ENCODE measurements around the gene NMT1.
"Not testable (repeated sequence)": the region's sequence is repeated elsewhere in the genome, so short reads cannot be mapped to it uniquely, and the experiment has no call there.

Gene NMT1

GRCh38 chr17:45038728-45039634, 22.1 kb upstream of the NMT1 start:
- no peak for DNase-seq

GRCh38 chr17:45040459-45040858, 20.7 kb upstream of the NMT1 start:
- no peak for DNase-seq

- no peak for DNase-seq
Observed at GRCh38 chr17:45042346-45043120, 18.6 kb upstream of the NMT1 start.

GRCh38 chr17:45043813-45044540, 17.1 kb upstream of the NMT1 start:
- no peak for DNase-seq

- no peak for DNase-seq
Observed at GRCh38 chr17:45046537-45047125, 14.5 kb upstream of the NMT1 start.

- DNase-seq, result no peak
Observed at GRCh38 chr17:45048795-45049563, 12.1 kb upstream of the NMT1 start.

- DNase-seq, result no peak
Observed at GRCh38 chr17:45050481-45051059, 10.5 kb upstream of the NMT1 start.

GRCh38 chr17:45051060-45051719, 9.9 kb upstream of the NMT1 start, which contains the start of gene DCAKD:
Gene DCAKD, minus strand, starts transcription at chr17:45051632. Its CDS starts 16,747 bp downstream, at chr17:45034885.
- peak; percentile 89 for DNase-seq

GRCh38 chr17:45051720-45052051, 9.4 kb upstream of the NMT1 start:
- not testable (repeated sequence) for DNase-seq

- DNase-seq, result peak; percentile 57
Observed at GRCh38 chr17:45052052-45052772, 8.9 kb upstream of the NMT1 start.

- no peak for DNase-seq
Observed at GRCh38 chr17:45060382-45060796, 728 bp upstream of the NMT1 start.

- DNase-seq, result no peak
Observed at GRCh38 chr17:45061606-45062205, 589 bp downstream of the NMT1 start.

GRCh38 chr17:45063198-45063597, 2.1 kb downstream of the NMT1 start:
- no peak for DNase-seq

- no peak for DNase-seq
Observed at GRCh38 chr17:45067637-45068036, 6.5 kb downstream of the NMT1 start.

GRCh38 chr17:45070001-45070400, 8.9 kb downstream of the NMT1 start:
- DNase-seq, result no peak

GRCh38 chr17:45070809-45071208, 9.7 kb downstream of the NMT1 start:
- DNase-seq, result no peak

GRCh38 chr17:45073414-45074070, 12.4 kb downstream of the NMT1 start:
- DNase-seq, result no peak

- DNase-seq, result no peak
Observed at GRCh38 chr17:45077643-45078042, 16.5 kb downstream of the NMT1 start.

- DNase-seq, result no peak
Observed at GRCh38 chr17:45081047-45081703, 20.1 kb downstream of the NMT1 start.
